Esophagus squamous epithelium (tissue), 5 donors: ENCODE results near the gene ZDHHC20. TPM values are rescaled to one million over a fixed set of nuclear protein-coding genes. Genes with fewer than 3 reads are reported as not detected.

Experiments
- DNase-seq: peaks from one replicate; lab custom pipeline; 2025; lab: John Stamatoyannopoulos, UW
- H3K27ac ChIP-seq, 4 donors: fragments of 200-600 bp; sonication (generic); one replicate each; pipeline ENCODE4 v1.5.1; 2016 to 2019; ENCODE audit warnings: mild to moderate bottlenecking in 1 of 4
- H3K27me3 ChIP-seq, 4 donors: fragments of 200-600 bp; sonication (generic); 1 replicate in 3 of 4; 2 replicates in 1 of 4; pipeline versions ENCODE4 v1.5.1 to v1.6.0; 2017 to 2021; ENCODE audit warnings: antibody characterized with exemption in 1 of 4
- H3K36me3 ChIP-seq, 3 donors: fragments of 200-600 bp; sonication (generic); one replicate each; pipeline ENCODE4 v1.5.1; 2016 to 2019
- H3K4me1 ChIP-seq, 3 donors: fragments of 200-600 bp; sonication (generic); one replicate each; pipeline ENCODE4 v1.5.1; 2017 to 2019
- H3K4me3 ChIP-seq, 4 donors: fragments of 200-600 bp; sonication (generic); 1 replicate in 3 of 4; 2 replicates in 1 of 4; pipeline ENCODE4 v1.5.1; 2016 to 2019; ENCODE audit warnings: mild to moderate bottlenecking in 2 of 4, moderate library complexity in 1 of 4
- H3K9me3 ChIP-seq, 3 donors: fragments of 200-600 bp; sonication (generic); one replicate each; pipeline ENCODE4 v1.5.1; 2016 to 2019
- CTCF ChIP-seq, 6 experiments: fragments of 450-650 bp in 4 of 6; fragments of 200-600 bp in 2 of 6; sonication (generic) in 2 of 6; IDR thresholded peaks; one replicate each; pipeline ENCODE4 v1.5.1; 2016 to 2019; ENCODE audit warnings: antibody characterized with exemption in 6 of 6, mild to moderate bottlenecking in 4 of 6, moderate library complexity in 4 of 6
- POLR2A ChIP-seq, 4 donors: fragments of 450-650 bp; IDR thresholded peaks; one replicate each; pipeline ENCODE4 v1.6.1; 2017; ENCODE audit warnings: antibody characterized with exemption in 4 of 4, mild to moderate bottlenecking in 4 of 4, moderate library complexity in 3 of 4
- WGBS, 2 donors: methylation state at CpG; one replicate each; pipeline ENCODE4 v1.1.5; 2018; 5-methylcytosine and 5-hydroxymethylcytosine counted together
- intact Hi-C: fragments of 100-400 bp; cut with DNase I; formaldehyde crosslinking; loops from one replicate; pipeline ENCODE4 v1.15.0; 2022
- small RNA-seq, 4 donors: library from RNA; depleted of rRNA; stranded (forward); fragments of <200 nt; gene quantifications; one replicate each; pipeline ENCODE3, GENCODE V24; 2016
- total RNA-seq, 4 donors: library from RNA; depleted of rRNA; stranded (reverse); fragments of >200 nt; gene quantifications; one replicate each; pipeline ENCODE4 v1.1.0, GENCODE V29; 2016
- donor health status: DM: yes; HTN: yes; CAD: no.

Gene ZDHHC20
- total RNA-seq, 4 donors from 2014 or later, result 64.0 to 83.9 (median 74.9) TPM

- peaks cover 0 to 9% (median 0%) of the 10 kb centered on the region in 3 donors for H3K4me1 ChIP-seq
- H3K36me3 ChIP-seq, result no peaks in the 10 kb centered on the region
- intact Hi-C loops, result no loop called here
- no peak overlapping the region for H3K27ac ChIP-seq
- DNase-seq, result no peak
- WGBS, 2 donors, result 33 to 55% methylated on average over 3 of the region's 3 CpGs
- no peaks in the 10 kb centered on the region for H3K27me3 ChIP-seq
- no peaks in the 10 kb centered on the region for H3K9me3 ChIP-seq
- no peak overlapping the region for H3K4me3 ChIP-seq
- no peak for TF ChIP-seq POLR2A (IDR thresholded peaks at IDR 0.05)
- TF ChIP-seq CTCF (IDR thresholded peaks at IDR 0.05), result no peak
Measured at GRCh38 chr13:21324803-21325202, 134.3 kb downstream of the ZDHHC20 start.

GRCh38 chr13:21322988-21323387 lies 136.1 kb downstream of the ZDHHC20 start:
- intact Hi-C loops, result no loop called here
- Histone ChIP-seq H3K9me3 (no peaks in the 10 kb centered on the region), H3K27me3 (no peaks in the 10 kb centered on the region), H3K4me3 (no peak overlapping the region), H3K36me3 (no peaks in the 10 kb centered on the region), H3K27ac (no peak overlapping the region), H3K4me1 (peaks cover 0 to 9% (median 0%) of the 10 kb centered on the region in 3 donors)
- no peak for TF ChIP-seq CTCF (IDR thresholded peaks at IDR 0.05)
- no peak for TF ChIP-seq POLR2A (IDR thresholded peaks at IDR 0.05)
- no peak for DNase-seq
- WGBS, 2 donors, result 0 to 88% methylated on average over 2 of the region's 3 CpGs

Small RNAs within 50 kb of the gene (small RNA-seq; reads per million reads assigned to genes)
- gene RNA5SP25, result 0.14 to 0.89 (median 0.41) reads per million in 4 donors

Other genes with a start within 250 kb of the ZDHHC20 start
- gene MICU2, start 144.9 kb upstream of the ZDHHC20 start, total RNA-seq, result 10 to 100 TPM; 48.4 to 61.6 (median 51.9) TPM
- gene FGF9, start 211.8 kb upstream of the ZDHHC20 start, total RNA-seq, result under 1 TPM in 1 of 4 donors, not detected in 3; 0.76 TPM